ENCODE measurements around the gene DENND2A. TPM values are rescaled to one million over a fixed set of nuclear protein-coding genes. Genes with fewer than 3 reads are reported as not detected.
"Not testable (repeated sequence)": the region's sequence is repeated elsewhere in the genome, so short reads cannot be mapped to it uniquely, and the experiment has no call there.

DENND2A gene
- polyA plus RNA-seq, 5 donors: 36.9 to 43.7 (median 41.1) TPM

DNA sequence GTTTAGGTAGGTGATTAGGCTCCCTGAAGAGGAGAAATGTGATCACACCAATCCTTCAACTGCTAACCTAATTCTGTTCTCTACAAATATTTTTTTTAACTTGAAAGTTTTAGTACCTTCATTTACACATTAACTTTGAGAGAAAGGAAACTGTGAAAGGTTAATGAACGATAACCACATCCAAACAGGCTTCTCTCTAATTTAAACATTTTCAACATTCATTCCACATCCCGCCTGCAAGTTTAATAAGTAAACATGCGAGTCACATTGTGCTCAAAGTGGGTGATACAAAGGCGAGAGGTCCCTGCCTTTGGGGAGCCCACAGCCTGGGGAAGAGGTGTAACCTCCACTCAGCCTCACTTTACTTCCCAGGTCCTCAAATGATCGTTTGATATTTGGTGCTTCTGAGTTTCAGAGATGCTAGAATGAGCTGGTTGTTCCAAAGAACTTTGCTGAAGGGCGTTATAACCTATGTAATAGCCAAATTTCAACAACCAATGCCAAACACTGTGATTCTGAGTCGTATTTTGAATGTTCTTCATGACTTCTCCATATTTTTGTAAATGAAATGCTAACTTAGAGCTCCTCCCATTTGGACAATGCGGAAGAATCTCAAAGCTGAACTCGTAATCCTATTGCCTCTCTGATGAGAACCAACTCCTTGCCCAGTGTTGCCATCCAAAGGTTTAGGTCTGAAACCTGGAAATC, 47.5 kb downstream of the DENND2A start:
- no peak for DNase-seq

DNA sequence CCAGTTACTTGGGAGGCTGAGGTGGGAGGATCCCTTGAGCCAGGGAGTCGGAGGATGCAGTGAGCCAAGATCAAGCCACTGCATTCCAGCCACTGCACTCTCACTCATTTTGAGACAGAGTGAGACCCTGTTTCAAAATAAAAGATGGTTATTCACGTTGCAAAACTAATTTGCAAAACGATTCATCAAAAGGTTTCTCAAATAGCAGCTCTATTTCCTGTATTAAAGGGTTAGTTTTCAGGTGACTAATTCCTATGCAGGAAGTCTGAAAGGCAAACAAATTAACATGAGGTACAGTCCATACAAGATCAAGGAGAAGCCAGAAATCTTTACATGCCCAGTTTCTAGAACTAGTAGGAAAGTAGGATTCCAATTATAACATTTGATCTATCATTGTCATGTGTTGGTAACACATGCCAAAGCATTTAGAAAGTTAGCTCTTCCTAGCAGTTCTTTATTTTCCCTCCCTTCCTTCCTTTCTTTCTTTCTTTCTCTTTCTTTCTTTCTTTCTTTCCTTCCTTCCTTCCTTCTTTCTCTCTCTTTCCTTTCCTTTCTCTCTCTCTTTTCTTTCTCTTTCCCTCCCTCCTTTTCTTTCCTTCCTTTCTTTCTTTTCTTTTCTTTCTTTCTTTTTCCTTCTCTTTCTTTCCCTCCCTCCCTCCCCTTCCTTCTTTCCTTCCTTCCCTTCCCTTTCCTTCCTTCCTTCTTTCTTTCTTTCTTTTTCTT, 49.3 kb downstream of the DENND2A start:
- no peak for DNase-seq

DNA sequence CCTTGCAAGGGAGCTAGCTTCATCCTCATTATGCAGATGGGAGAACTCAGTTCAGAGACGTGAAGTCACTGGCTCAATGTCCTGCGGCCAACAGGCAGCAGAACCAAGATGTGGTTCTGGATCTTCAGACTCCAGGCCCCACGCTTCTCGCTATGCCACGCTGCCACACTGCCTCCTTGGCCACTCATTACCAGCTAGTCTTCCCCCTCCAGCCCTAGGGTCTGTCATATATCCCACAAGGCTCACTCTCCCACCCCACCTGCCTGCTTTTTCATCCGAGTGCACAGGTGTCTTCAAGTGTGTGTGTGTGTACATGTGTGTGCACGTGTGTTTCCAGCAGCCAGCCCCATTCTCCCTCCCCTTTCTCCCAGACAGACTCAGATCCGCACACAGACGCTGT, 53.4 kb downstream of the DENND2A start:
- DNase-seq: no peak

DNA sequence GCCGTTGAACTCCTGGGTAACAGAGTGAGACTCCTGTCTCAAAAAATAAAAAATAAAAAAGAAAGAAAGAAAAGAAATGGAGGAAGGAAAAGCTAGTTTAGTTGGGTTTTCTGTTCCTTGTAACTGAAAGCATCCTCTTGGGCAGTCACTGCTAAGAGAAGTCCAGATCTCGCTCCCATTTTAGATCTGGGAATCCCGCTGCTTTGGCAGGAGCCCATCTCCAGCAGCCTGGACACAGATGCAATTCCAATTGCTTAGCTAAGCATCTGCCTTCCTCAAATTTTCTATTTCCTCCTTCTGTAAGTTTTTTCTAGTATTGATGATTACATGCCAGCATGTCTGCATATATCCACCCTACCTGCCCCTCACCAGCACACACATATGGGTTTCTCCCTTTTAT, 54.1 kb downstream of the DENND2A start:
- DNase-seq: no peak

DNA sequence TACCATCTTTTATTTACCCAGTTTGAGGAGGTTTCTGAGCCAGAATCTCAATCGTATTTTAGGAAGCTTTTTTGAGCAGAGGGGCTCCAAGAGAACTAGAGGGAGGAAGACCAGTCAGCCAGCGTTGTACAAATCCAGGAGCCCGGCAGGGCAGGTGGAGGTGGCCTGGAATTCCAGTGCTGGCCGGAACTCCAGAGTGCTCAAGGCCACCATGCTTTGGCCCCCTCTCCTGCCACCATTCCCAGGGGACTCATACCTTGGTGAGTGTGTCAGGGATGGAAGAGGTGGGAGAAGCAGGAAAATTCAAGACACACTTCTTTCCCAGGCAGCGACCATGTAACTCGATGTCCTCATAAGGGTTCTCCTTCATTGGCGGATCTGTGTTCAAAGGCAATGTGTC, 55.3 kb downstream of the DENND2A start:
- DNase-seq: no peak

DNA sequence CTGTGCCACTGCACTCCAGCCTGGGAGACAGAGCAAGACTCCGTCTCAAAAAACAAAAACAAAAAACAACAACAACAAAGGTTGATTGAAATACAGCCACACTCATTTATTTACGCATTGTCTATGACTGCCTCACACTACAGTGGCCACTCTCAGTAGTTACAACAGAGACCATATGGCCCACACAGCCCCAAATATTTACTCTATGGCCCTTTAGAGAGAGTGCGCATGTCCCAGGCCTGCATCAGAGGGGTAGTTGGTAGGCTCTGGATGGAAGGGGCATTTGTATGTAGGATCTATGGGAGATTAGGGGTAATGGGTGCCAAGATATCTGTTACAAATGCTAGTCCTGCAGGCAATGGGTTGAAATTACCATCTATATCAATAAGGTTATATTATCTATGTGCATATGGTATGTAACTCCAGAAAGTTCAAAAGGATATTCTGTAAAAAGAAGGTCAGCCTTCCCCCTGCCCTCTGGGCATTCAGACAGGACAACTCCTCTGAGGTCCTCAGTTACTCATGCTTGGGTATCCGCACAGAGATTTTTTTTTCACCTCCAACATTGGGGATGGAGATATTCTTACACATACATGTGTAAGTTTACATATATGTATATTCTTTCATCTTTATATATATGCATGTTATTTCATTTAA, 56.3 kb downstream of the DENND2A start:
- no peak for DNase-seq

DNA sequence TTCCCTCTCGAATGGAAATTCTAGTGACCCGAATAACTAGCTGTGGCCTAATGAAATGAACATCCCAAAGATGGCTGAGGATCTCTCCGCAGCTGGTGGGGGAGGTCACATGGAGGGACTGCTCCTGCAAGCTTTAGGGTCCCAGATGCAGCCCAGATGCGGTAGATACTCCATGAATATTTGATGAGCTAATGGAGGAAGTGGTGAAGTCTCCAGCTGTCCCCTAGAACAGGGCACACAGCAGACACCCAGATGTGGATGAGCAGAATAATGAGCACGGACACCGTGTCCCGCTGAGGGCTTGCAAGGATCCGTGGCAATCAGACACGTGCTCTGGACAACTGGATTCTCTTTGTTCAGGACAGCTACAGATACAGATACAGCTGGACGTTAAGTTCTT, 59.2 kb downstream of the DENND2A start:
- no peak for DNase-seq

DNA sequence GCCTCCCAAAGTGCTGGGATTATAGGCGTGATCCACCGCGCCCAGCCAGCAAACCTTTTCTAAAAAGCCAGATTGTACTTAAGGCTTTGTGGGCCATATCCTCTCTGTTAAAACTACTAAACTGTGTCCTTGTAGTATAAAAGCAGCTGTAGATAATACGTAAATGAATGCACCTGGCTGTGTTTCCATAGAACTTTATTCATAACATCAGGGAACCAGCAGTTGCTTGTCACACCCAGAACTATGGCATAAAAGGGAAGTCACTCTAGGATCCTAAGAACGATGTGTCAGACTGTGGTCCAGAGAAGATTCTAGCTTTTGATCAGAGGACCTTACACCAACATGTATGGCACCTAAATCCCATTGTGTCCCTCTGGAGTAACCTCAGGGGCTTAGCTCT, 63.0 kb downstream of the DENND2A start:
- DNase-seq: no peak

DNA sequence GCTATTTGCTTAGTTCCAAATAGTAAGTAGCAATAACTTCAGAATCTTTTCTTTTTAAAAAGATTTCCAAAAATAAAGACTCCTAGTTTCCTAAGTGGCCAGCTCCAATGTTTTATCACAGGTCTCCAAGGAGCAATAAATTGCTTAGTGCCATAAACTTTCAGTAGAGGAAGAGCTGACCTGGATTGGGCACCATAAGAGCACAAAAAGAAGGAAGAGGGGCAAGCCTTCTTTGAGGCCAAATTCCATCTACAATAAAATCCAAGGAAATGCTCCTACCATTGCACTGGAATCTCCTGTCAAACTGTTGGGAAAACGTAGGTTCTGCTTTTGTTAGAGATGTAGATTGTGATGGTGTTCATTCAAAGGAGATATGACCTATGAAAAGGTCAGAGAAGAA, 64.0 kb downstream of the DENND2A start:
- no peak for DNase-seq

DNA sequence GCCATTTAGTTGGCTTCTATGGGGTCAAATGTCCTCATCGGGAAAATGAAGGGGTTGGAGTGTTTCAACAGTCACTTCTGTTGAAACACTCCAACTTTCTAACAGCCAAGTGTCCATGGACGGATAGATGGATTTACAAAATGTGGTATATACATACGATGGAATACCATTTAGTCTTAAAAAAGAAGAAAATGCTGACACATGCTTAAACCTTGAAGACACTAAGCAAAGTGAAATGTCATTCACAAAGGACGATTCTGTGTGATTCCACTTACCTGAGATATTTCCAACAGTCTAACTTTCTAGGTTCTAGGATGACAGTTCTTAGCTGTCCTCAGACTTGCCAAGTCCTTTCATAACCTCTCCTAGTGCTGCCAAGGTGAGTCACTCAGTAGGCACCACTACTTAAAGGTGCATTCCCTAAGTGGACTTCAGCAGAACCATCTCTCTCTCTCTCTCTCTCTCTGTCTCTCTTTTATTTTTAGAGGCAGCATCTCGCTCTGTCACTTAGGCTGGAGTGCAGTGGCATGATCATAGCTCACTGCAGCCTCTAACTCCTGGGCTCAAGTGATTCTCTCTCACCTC, 69.0 kb downstream of the DENND2A start:
- DNase-seq: no peak

DNA sequence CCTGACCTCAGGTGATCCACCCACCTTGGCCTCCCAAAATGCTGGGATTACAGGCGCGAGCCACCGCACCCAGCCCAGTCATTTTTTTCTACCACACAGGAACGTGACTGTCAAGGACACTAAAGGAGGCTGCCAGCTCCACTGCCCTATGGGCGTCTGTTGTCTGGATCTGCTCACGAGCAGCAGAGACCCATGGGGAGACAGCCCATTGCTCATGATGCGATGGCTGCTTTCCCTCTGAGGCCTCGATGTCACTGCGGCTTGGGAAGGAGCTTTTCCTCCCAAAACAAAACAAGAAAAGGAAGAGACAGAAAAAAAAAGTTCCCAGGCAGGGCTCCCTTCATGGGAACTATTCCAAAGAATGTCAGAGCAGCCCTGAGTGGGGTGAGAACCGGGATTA, 70.5 kb downstream of the DENND2A start:
- no peak for DNase-seq

DNA sequence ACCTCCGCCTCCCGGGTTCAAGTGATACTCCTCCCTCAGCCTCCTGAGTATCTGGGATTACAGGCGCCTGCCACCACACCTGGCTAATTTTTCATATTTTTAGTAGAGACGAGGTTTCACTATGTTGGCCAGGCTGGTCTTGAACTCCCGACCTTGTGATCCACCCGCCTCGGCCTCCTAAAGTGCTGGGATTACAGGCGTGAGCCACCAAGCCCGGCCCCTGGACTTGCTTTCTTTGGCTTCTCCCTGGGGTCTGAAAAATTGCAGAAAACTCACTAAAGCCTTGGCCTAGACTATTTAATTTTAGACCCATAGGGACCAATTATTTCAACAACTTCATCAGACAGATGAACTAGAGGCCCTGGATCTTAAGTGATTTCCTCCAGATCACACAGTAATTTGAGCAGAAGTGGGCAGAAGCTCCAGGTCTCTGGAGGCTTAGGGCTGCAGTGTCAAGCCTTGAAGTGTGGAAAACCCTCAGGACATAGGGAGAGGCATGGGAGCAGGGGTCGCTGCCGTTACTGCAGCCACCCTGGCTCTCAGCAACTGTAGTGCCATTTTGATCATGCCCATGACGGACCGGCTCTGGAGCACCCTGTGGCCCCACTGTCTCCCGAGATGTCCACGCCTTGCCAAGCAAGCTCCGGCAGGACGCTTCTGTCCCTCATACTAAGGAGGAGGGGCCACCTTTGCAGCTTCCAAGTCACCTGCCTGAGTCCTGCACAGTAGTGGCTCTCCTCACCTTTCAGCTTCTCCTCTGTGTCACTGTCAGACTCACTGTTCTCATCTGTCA, 72.4 kb downstream of the DENND2A start:
- no peak for DNase-seq

DNA sequence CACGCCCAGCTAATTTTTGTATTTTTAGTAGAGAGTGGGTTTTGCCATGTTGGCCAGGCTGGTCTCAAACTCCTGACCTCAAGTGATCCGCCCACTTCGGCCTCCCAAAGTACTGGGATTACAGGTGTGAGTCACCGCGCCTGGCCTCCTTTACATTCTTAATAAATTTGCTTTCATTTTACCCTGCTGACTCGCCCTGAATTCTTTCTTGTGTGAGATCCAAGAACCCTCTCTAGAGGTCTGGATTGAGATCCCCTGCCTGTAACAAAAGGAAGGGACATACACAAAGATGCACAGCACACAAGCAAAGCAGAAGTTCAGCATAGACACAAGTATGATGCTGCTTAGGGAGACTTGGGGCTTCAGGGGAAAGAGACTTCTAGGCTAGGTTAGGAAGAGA, 74.4 kb downstream of the DENND2A start:
- DNase-seq: not testable (repeated sequence)

DNA sequence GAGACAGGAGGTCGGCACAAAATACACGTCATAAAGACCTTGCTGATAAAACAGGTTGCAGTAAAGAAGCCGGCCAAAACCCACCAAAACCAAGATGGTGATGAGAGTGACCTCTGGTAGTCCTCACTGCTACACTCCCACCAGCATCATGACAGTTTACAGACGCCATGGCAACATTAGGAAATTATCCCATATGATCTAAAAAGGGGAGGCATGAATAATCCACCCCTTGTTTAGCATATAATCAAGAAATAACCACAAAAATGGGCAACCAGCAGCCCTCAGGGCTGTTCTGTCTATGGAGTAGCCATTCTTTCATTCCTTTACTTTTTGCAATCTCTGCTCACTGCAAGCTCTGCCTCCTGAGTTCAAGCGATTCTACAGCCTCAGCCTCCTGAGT, 74.9 kb downstream of the DENND2A start:
- not testable (repeated sequence) for DNase-seq

DNA sequence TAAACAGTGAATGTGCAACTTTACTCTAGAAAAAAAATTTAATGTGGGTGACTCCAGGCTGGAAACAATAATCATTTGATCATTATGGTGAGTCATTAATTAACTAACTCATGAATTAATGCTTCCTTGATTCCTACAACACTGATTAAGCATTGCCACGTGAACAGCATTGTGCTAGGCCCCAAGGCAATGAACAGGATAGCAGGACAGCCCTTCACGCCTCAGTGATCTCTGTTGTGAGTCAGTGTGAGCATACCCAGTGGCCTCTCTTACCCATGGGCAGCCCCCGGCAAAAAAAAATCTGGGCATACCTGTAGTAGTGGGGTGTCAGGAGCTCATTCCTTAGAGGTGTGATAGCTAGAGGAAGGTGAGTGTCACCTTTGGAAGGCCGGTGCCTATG, 76.0 kb downstream of the DENND2A start:
- DNase-seq: no peak

DNA sequence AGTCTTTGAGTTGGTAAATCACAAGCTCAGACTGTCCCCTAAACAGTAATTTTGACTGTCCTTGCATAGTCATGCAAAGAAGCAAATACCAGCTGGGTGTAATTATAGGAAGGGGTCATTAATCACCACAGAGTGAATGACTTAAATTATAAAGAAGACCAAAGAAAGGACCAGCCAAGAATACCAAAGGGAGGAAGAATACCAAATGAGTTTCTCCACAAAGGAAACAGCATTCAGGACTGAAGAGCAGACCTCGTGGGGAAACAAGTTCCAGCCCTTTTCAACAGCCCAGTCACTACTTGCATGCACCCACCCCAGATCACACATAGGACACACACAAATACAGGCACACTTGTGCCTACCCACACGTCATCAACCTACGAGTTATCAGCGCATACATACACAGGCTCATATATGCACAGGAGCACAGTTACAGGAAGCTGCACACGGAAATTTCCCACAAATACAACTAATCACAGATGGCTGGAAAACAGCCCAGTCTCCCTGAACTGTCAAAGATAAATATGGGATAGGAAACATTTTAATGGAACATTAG, 77.6 kb downstream of the DENND2A start:
- no peak for DNase-seq

DNA sequence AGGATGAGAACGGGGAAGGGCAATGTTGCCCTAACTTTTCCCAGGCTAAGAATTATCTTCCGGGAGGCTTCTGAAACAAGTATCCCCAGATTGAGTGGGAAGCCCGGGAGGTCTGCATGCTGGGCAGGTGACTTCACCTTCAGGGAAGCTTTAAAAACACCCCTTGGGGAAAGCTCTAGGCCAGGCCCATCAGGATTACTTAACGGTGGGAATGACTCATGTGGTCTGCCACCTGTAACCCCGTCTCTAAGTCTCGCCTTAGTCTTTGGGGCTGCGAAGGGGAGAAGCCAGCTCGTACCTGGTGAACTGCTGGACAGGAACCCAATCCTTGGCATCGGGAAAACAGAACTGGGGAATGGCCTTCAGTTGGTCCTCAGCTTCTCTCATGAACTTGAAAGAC, 81.2 kb downstream of the DENND2A start:
- no peak for DNase-seq

DNA sequence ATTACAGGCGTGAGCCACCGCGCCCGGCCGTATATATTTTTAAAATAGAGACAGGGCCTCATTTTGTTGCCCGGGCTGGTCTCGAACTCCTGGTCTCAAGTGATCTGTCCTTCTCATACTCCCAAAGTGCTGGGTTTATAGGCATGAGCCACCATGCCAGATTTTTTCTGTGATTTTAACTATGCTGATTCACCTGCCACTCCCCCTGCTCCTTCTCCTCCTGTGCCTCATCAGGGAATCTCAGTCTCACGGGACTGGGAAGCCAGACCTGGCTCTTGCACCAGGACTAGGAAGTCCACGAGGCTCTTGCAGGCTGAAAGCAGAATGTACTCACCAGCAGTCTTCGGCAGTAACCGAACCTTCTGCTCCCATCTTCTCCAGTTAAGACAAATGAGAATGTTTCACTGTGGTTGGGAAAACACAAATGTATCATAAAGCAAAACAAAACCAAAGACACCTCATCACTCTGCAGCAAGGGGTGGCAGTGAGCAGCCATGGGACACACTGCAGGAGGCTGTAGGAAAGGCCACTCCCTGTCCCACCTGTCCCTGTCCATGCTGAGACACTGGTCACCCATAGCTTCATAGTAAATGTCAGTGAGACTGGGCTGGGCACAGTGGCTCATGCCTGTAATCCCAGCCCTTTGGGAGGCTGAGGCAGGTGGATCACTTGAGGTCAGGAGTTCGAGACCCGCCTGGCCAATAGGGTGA, 82.6 kb downstream of the DENND2A start:
- no peak for DNase-seq

DNA sequence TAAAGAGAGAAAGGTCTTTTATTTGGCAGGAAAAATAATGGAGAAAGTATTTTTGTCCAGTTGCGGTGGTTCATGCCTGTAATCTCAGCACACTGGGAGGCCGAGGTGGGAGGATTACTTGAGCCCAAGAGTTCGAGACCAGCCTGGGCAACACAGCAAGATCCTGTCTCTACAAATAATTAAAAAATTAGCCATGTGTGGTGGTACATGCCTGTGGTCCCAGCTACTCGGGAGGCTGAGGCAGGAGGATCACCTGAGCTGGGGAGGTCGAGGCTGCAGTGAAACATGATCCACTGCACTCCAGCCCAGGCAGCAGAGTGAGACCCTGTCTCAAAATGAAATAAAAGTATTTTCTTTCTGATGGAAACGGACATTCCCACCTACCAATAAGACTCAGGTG, 83.5 kb downstream of the DENND2A start:
- no peak for DNase-seq

DNA sequence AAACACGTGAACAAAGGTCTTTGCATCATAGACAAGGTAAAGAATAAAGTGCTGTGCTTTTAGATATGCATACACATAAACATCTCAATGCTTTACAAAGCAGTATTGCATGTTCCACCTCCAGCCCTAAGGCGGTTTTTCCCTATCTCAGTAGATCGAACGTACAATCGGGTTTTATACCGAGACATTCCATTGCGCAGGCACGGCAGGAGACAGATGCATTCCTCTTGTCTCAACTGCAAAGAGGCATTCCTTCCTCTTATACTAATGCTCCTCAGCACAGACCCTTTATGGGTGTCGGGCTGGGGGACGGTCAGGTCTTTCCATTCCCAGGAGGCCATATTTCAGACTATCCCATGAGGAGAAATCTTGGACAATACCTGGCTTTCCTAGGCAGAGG, 87.4 kb downstream of the DENND2A start:
- not testable (repeated sequence) for DNase-seq

DNA sequence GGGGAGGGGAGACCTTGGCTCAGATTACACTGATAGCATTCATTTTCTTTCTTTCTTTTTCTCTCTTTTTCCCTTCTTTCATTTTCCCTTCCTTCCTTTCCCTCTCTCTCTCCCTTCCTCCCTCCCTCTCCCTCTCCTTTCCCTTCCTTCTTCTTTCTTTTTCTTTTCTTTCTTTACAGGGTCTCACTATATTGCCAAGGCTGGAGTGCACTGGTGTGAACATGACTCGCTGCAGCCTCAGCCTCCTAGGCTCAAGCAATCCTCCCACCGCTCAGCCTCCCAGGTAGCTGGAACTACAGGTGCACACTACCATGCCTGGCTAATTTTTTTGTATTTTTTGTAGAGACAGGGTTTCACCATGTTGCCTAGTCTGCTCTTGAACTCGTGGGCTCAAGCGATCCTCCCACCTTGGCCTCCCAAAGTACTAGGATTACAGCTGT, 88.4 kb downstream of the DENND2A start:
- DNase-seq: no peak

Data from right lung (tissue), 5 donors.